GM23248 (cell line): ENCODE data around the gene HEMK1. TPM values are rescaled to one million over a fixed set of nuclear protein-coding genes. Genes with fewer than 3 reads are reported as not detected.
A peak's percentile ranks its signal among the peaks of the same experiment; 100 is the strongest.

Source experiments
- DNase-seq: peaks from one replicate; pipeline ENCODE4 v3.0.0-alpha.2; 2015
- H2AFZ ChIP-seq: fragments of 200-600 bp; sonication (generic); 2 replicates; pipeline ENCODE4 v1.6.1; 2016; ENCODE audit warnings: antibody characterized with exemption
- H3F3A ChIP-seq: fragments of 200-600 bp; sonication (generic); 2 replicates; pipeline ENCODE4 v1.6.1; 2016; ENCODE audit warnings: mild to moderate bottlenecking, antibody characterized with exemption, mixed run types; ENCODE audit not compliant: insufficient read depth
- H3K27ac ChIP-seq: fragments of 200-600 bp; sonication (generic); 2 replicates; pipeline ENCODE4 v1.5.1; 2016; ENCODE audit warnings: mild to moderate bottlenecking
- H3K27me3 ChIP-seq: fragments of 200-600 bp; sonication (generic); replicated peaks from 2 replicates; pipeline ENCODE4 v1.6.1; 2016; ENCODE audit warnings: mild to moderate bottlenecking; ENCODE audit not compliant: insufficient read depth
- H3K36me3 ChIP-seq: fragments of 200-600 bp; sonication (generic); 2 replicates; pipeline ENCODE4 v1.6.1; 2016; ENCODE audit warnings: low read depth, mild to moderate bottlenecking
- H3K4me1 ChIP-seq: fragments of 200-600 bp; sonication (generic); 2 replicates; pipeline ENCODE4 v1.6.1; 2016; ENCODE audit warnings: mild to moderate bottlenecking; ENCODE audit not compliant: insufficient read depth
- H3K4me2 ChIP-seq: fragments of 200-600 bp; sonication (generic); one replicate; pipeline ENCODE4 v1.6.1; 2016; ENCODE audit warnings: mild to moderate bottlenecking; ENCODE audit not compliant: unreplicated experiment
- H3K4me3 ChIP-seq: fragments of 200-600 bp; sonication (generic); 2 replicates; pipeline ENCODE4 v1.5.1; 2016; ENCODE audit warnings: mild to moderate bottlenecking
- H3K79me2 ChIP-seq: fragments of 200-600 bp; sonication (generic); 2 replicates; pipeline ENCODE4 v1.6.1; 2016; ENCODE audit warnings: mild to moderate bottlenecking; ENCODE audit not compliant: insufficient read depth
- H3K9ac ChIP-seq: fragments of 200-600 bp; sonication (generic); 2 replicates; pipeline ENCODE4 v1.6.1; 2016; ENCODE audit warnings: mild to moderate bottlenecking
- H3K9me2 ChIP-seq: fragments of 200-600 bp; sonication (generic); 2 replicates; pipeline ENCODE4 v1.6.1; 2016; ENCODE audit warnings: mixed run types, mild to moderate bottlenecking, moderate library complexity; ENCODE audit not compliant: insufficient read depth
- H3K9me3 ChIP-seq: fragments of 200-600 bp; sonication (generic); one replicate; pipeline ENCODE4 v1.6.1; 2017; ENCODE audit warnings: low read depth
- H4K20me1 ChIP-seq: fragments of 200-600 bp; sonication (generic); 2 replicates; pipeline ENCODE4 v1.6.0; 2016; ENCODE audit not compliant: insufficient read depth
- EZH2 ChIP-seq: fragments of 200-600 bp; sonication (generic); IDR thresholded peaks from 2 replicates; pipeline ENCODE4 v1.6.1; 2018; ENCODE audit warnings: antibody characterized with exemption, mild to moderate bottlenecking; ENCODE audit not compliant: insufficient read depth, poor library complexity, severe bottlenecking
- EZH2phosphoT487 ChIP-seq: fragments of 200-600 bp; sonication (generic); IDR thresholded peaks from 2 replicates; pipeline ENCODE4 v1.6.1; 2018; ENCODE audit warnings: antibody characterized with exemption, moderate library complexity, mild to moderate bottlenecking, low read depth; ENCODE audit not compliant: insufficient read depth
- WGBS, 2 experiments: methylation state at CpG; one replicate each; pipeline ENCODE4 v1.1.6; 2015 to 2017; ENCODE audit warnings: low lambda C conversion rate in 2 of 2, low coverage in 1 of 2; ENCODE audit errors: missing lambda C conversion rate in 2 of 2; 5-methylcytosine and 5-hydroxymethylcytosine counted together
- in situ Hi-C: fragments of 300-500 bp; cut with MboI; formaldehyde crosslinking; loops from 2 replicates; pipeline ENCODE4 v1.15.0; 2020
- polyA plus RNA-seq: library from polyadenylated mRNA; unstranded; fragments of >200 nt; fragmentation: Nextera tagmentation; extraction: Ambion mirVana; gene quantifications from 2 replicates; pipeline ENCODE4 v1.2.1, GENCODE V29; 2016
- total RNA-seq: library from RNA; depleted of rRNA; stranded (reverse); fragments of >200 nt; shearing (Covaris generic); gene quantifications from 2 replicates; pipeline ENCODE4 v1.2.3, GENCODE V29; 2014

HEMK1 gene
- total and polyA plus RNA-seq, 2 experiments from 2014 or later: 15.8 to 17.3 TPM

DNA sequence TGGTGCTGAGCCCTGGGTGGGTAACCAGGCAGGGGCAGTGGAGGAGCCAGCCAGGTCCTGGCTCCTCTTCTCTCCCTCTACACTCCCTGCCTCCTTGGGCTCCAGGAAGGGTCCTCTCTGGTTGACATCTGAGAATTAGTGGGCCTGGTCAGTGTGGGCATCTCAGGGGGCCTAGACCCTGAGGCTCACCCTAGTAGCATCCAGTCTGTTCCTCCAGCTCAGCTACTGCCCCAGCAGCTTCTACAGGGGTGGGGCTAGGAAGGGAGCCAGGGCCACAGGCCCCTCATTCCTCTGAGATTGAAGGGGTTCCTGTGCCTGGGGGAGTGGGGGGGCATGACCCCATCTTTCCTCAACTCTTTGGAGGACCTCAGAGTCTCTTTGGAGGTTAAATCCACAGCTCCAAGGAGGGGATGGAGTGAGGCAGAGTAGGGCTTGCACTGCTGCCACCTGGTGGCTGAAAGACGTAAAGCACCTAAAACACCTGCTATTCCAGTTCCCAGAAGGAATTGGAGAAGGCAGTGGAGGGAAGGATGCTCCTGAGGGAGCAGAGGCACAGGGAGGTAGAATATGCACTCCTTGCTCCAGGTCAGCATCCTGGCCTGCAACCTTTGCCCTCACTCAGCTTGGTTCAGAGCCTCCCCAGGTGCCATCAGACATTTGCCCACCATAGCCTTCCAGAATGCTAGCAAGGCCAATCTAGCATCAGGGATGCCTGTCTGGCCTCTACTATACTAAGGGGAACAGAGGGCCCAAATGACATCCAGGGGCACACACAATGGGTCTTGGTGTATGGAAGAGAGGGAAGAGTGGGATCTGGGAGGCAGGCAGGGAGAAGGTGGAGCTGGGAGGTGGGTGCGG, 26.9 kb upstream of the HEMK1 start:
- Histone ChIP-seq H3K36me3 (no peaks in the 10 kb centered on the region), H4K20me1 (no peaks in the 10 kb centered on the region), H3K9me3 (no peaks in the 10 kb centered on the region), H3K4me3 (no peak overlapping the region), H2AFZ (no peak overlapping the region), H3K9me2 (no peaks in the 10 kb centered on the region), H3F3A (no peaks in the 10 kb centered on the region), H3K4me1 (no peaks in the 10 kb centered on the region), H3K27ac (no peak overlapping the region), H3K4me2 (no peak overlapping the region), H3K27me3 (peaks cover 24% of the 10 kb centered on the region), H3K79me2 (no peaks in the 10 kb centered on the region), H3K9ac (no peak overlapping the region)
- TF ChIP-seq EZH2phosphoT487 (no peak), EZH2 (no peak)
- DNase-seq: peak; percentile 66
- WGBS, 2 experiments: 50% methylated on average over 2 of the region's 2 CpGs
- in situ Hi-C loops: loop anchor here (25.0 kb wide), 1 partner anchor 330 kb away; the partner anchor contains the start of gene SLC38A3

DNA sequence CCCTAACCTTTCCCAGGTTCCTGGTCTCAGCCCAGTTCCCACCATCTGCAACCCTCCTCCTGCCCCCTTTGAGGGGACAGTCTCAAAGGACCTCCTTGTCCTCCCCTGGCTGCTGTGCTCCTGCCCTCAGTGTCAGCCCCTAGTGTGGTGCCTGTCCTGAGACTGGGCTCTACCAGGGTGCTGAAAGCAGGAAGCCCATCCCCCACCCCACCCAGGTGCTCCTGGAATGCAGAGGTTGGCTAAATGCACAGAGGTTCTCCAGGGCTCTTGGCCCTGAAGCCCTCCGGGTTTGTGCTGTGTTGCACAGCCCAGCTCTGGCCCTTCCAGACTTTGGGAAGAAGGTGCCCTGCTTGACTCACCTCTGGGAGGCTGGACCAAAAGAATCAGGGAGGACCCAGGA, 23.5 kb upstream of the HEMK1 start:
- TF ChIP-seq EZH2phosphoT487 (no peak), EZH2 (no peak)
- Histone ChIP-seq H3K9me3 (no peaks in the 10 kb centered on the region), H3K27ac (no peak overlapping the region), H3K9me2 (no peaks in the 10 kb centered on the region), H3K9ac (no peak overlapping the region), H4K20me1 (no peaks in the 10 kb centered on the region), H3K36me3 (no peaks in the 10 kb centered on the region), H2AFZ (no peak overlapping the region), H3K4me2 (no peak overlapping the region), H3K4me1 (0 out of 2 replicates have a peak, but pooled peaks cover under 1% of the 10 kb centered on the region), H3K79me2 (no peaks in the 10 kb centered on the region), H3K4me3 (no peak overlapping the region), H3K27me3 (0 out of 2 replicates have a peak, but pooled peaks cover 14% of the 10 kb centered on the region), H3F3A (no peaks in the 10 kb centered on the region)
- in situ Hi-C loops: loop anchor here (25.0 kb wide), 1 partner anchor 333 kb away; the partner anchor contains the start of gene SLC38A3
- WGBS, 2 experiments: 27 to 33% methylated on average over 1 of the region's 1 CpG
- no peak for DNase-seq

DNA sequence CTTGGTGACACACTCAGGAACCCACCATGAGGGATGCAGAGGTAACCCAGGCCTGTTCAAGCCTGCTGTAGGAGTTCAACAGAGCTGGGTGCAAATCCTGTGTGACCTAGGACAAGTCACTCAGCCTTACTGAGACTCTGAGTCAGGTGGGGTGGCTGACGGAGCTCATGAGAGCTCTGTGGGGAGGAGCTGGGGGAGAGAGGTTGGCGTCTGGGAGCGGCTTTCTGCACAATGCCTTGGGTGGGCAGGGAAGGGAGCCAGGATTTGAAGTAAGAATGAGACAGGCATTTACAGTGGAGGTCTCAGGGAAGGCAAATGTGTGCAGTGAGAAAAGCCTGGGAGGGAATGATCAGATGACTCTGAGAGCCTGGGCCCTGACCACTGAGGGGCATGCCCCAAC, 20.1 kb upstream of the HEMK1 start:
- DNase-seq: no peak
- Histone ChIP-seq H3K27me3 (0 out of 2 replicates have a peak, but pooled peaks cover 3% of the 10 kb centered on the region), H3K4me1 (0 out of 2 replicates have a peak, but pooled peaks cover 5% of the 10 kb centered on the region), H3K9ac (no peak overlapping the region), H3K9me3 (no peaks in the 10 kb centered on the region), H3K27ac (no peak overlapping the region), H3K4me3 (no peak overlapping the region), H3K4me2 (no peak overlapping the region), H3K36me3 (no peaks in the 10 kb centered on the region), H4K20me1 (no peaks in the 10 kb centered on the region), H3F3A (no peaks in the 10 kb centered on the region), H2AFZ (no peak overlapping the region), H3K79me2 (no peaks in the 10 kb centered on the region), H3K9me2 (no peaks in the 10 kb centered on the region)
- no peak for TF ChIP-seq EZH2phosphoT487
- no peak for TF ChIP-seq EZH2
- in situ Hi-C loops: loop anchor here (25.0 kb wide), 1 partner anchor 337 kb away; the partner anchor contains the start of gene SLC38A3
- WGBS, 2 experiments: 63 to 68% methylated on average over 3 of the region's 3 CpGs

DNA sequence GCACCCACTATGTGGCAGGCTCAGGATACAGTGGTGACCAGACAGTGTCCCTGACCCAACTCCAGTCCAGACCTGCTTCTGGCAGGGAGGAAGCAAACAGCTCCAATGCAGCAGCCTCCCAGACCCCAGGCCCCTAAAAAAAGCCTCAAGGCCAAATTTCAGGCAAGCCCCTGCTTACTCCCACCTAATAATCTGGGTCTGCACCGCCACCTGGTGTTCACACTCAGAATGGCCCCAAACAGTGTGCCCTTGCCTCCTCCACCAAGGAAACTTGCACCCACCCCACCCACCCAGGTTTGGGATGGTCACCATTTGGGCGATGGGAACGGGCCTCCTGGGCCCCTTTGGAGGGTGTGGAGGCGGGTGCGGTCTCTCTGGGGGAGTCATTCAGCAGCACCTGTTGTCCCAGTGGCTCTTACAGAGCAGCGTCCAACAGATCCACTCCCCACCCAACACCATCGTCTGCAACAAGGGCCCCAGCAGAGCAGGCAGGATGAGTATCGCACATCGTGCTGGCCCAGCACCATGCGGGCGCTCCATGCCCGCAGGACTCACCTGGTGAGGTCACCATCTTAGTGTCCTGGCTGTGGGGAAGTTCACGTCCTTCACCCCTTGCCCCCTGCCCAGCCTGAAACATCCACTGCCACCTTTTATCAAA, 19.1 kb upstream of the HEMK1 start:
- no peak overlapping the region for H3K9ac ChIP-seq
- TF ChIP-seq EZH2phosphoT487 (no peak), EZH2 (no peak)
- DNase-seq: peak; percentile 55
- no peak overlapping the region for H3K27ac ChIP-seq
- H3K4me3 ChIP-seq: no peak overlapping the region
- H3K36me3 ChIP-seq: no peaks in the 10 kb centered on the region
- H3K9me2 ChIP-seq: no peaks in the 10 kb centered on the region
- WGBS, 2 experiments: 48 to 53% methylated on average over 13 of the region's 13 CpGs
- no peak overlapping the region for H3K4me2 ChIP-seq
- no peaks in the 10 kb centered on the region for H4K20me1 ChIP-seq
- H3F3A ChIP-seq: no peaks in the 10 kb centered on the region
- H3K79me2 ChIP-seq: no peaks in the 10 kb centered on the region
- 0 out of 2 replicates have a peak, but pooled peaks cover 5% of the 10 kb centered on the region for H3K4me1 ChIP-seq
- in situ Hi-C loops: no loop called here
- H2AFZ ChIP-seq: no peak overlapping the region
- H3K27me3 ChIP-seq: no peaks in the 10 kb centered on the region
- H3K9me3 ChIP-seq: no peaks in the 10 kb centered on the region
